Kidney tubule cell (primary cell): ENCODE data around the gene FIZ1.
A peak's percentile ranks its signal among the peaks of the same experiment; 100 is the strongest.
"Not testable (repeated sequence)": the region's sequence is repeated elsewhere in the genome, so short reads cannot be mapped to it uniquely, and the experiment has no call there.

Experiments
- DNase-seq: peaks from one replicate; pipeline ENCODE4 v3.0.0-alpha.2; 2018; ENCODE audit warnings: low spot score

FIZ1 gene

DNA sequence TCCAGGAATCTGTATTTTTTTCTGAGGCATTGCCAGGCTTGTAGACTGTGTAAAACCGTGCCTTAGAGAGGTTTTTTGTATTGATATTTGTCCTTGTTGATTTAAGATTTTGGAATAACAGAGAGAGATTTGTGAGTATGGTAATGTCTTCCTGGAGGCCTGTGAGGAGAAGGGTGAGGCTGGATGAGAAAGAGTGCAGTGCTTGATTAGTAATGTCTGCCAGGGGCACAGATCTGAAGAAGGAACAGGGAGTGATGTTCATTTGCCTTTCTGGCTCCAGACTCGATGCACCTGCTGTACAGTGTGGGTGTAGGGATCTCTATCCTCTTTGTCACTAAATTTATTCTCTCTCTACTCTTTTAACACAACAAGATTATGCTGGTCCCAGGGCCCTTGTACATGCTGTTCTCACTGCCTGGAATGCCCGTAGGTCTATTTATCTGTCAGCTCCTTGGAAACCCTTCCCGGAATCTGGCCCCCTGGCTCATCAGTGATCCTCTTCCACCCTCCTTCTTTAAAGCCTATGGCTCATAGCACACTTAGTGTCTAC, 4.2 kb downstream of the FIZ1 start:
- DNase-seq: no peak

- DNase-seq: no peak
Measured at GRCh38 chr19:55593096-55593772, 6.1 kb downstream of the FIZ1 start.

DNA sequence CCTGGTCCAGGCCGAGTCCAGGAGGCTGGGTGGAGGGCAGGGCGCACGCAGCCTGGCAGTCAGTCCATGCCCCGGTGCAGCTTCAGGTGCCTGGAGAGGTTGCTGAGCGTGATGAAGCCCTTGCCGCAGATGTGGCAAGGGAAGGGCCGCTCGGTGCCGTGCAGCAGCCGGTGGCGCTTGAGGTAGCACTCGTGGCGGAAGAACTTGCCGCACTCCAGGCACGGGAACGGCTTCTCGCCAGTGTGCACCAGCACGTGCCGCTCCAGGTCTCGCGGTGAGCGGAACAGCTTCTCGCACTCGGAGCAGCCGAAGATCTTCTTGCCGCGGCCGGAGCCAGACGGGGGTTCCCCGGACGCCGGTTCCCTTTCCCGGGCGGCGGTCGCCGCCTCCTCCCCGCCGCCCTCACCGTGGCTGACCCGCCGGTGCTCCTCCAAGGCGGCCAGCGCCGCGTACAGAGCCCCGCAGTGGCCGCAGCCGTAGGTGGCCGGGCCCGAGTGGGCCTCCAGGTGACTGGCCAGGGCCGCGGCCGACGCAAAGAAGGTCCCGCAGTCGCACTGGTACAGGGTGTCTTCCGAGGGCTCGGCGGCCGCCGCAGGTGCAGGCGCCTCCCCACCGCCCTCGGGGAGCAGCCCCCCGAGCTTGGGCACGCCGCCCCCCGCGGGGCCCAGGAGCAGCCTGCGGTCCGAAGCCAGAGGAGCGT, 6.8 kb downstream of the FIZ1 start:
- DNase-seq: no peak

GRCh38 chr19:55591555-55591954, 7.8 kb downstream of the FIZ1 start:
- DNase-seq: no peak

DNA sequence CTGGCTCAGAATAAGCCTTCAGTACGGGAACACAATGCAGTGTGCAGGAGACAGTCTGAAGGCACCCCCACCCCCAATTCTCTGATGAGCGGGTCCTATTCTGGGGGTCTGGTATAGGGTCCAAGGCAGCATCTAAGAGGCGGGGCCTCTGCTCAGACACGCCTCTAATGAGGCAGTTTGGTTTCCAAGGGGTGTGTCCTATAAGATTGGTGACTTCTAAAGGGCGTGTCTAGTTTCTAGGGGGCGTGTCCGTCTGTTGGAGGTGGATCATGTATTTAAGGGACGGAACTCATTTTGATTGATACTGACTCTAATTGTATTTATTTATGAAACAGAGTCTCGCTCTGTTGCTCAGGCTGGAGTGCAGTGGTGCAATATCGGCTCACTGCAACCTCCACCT, 8.7 kb downstream of the FIZ1 start:
- DNase-seq: peak; percentile 16

DNA sequence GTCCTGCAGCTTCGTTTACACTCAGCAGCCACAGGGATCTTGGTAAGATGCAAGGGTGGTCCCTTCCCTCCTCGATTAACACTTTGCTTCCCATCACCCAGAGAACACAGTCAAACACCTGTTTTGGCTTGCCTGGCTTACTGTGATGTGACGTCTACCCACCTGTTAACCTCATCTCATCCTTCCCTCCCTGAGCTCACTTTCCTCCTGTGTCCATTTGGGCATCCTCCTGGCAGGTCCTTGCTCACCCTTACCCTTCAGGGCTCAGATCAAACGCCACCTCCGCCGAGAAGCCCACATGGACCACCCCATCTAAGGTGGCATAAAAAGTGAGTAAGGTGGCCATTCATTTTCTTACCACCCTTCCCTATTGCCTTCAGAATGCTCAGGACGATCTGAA, 9.2 kb downstream of the FIZ1 start:
- no peak for DNase-seq

GRCh38 chr19:55588738-55589137, 10.6 kb downstream of the FIZ1 start:
- DNase-seq: no peak

DNA sequence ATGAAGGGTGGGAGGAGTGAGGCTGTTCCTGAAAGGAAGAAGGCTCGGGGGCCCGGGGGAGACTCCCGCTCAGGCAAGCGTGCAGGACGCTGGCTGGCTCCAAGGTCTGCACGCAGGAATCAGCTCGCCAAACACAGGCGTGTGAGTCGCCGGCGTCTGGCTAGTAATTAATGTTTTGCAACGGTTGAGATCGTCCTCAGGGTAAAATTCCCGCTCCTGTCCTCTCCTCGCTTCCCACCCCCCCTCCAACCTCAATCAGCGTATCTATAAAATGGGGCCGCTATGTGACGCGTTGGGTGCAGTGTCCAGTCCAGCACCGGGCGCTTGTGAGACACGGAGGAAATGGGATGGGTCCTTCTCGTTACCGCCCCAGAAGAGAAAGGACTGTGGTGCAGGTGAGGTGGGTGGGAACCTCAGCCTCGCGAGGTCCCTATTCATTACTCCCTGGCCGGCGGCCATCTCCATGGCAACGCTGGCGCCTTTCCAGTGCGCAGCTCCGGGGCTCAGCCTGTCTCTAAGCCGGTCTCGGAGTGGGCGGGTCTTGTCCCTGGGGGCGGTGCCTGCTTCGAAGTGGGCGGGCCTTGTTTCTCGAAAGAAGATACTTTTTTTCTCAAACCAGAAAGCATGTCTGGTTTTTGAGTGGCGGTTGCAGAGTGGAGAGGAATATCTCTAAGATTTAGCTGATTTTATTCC, 12.2 kb downstream of the FIZ1 start:
- peak; percentile 98 for DNase-seq

DNA sequence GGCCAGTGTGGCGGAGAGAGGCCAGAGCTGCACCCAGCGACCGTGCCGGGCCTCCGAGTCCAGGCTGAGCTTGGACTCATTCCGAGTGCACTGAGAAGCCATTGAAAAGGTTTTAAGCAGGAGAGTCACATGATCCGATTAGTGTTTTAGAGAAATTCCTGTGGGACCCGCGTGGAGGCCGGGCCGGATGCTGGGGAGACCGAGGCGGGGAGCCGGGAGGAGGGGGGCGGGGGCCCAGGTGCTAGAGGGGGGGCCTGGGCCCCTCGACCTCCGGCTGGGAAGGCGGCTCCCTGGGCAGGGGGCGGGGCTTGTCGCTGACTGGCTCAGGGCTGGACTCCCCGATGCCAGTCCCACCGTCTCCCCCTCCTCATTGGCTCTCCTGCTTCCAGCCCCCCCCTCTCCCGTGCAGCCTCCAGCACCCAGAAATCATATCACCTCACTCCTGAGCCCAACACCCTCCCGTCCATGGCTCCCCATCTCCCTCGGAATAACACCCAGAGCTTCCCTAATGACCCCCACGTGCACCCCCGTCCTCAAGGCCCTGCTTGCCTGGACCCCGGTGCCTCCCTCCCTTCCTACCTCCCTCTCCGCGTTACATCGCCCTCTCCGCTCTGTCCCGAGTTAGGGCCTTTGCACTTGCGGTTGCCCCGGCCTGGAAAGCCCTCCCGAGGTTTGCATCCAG, 13.5 kb downstream of the FIZ1 start:
- peak; percentile 83 for DNase-seq

DNA sequence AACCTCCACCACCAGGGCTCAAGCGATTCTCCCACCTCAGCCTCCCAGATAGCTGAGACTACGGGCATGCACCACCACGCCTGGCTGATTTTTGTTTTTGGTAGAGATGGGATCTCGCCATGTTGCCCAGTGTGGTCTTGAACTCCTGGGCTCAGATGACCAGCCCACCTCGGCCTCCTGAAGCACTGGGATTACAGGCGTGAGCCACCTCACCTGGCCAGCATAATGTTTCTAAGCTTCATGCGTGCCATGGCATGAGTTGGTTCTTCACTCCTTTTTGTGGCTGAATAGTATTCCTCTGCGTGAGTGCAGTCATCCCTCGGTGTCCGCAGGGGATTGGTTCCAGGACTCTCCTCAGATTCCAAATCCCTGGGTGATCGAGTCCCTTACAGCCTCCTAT, 14.4 kb downstream of the FIZ1 start:
- no peak for DNase-seq

GRCh38 chr19:55583897-55584296, 15.4 kb downstream of the FIZ1 start:
- not testable (repeated sequence) for DNase-seq

DNA sequence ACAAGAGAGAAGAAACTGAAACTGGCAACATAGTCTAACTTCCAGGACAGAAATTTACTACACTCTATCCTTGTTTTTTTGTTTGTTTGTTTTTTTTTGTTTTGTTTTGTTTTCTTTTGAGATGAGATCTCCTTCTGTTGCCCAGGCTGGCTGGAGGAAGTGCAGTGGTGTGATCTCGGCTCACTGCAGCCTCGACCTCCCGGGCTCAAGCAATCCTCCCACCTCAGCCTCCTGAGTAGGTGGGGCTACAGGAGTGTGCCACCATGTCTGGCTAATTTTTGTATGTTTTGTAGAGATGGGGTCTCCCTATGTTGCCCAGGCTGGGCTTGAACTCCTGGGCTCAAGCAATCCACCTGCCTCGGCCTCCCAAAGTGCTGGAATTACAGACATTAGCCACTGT, 17.0 kb downstream of the FIZ1 start:
- DNase-seq: not testable (repeated sequence)

DNA sequence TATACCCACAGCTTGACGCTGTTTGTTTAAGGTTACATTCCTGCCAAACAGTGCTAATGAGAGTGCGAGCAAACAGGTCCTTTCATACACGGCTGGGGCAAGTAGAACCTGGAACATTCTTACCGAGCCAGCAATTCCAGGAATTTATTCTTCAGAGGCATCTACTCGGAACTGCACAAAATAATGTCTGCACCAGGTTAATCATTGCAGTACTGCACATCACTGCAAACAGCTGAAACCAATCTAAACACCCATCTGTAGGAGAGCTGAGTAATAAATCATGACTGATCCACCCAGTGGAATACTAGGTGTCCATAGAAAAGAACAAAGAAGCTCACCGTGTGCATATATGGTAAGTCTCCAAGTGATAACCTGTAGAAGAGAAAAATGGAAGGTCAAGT, 17.5 kb downstream of the FIZ1 start:
- DNase-seq: peak; percentile 93

DNA sequence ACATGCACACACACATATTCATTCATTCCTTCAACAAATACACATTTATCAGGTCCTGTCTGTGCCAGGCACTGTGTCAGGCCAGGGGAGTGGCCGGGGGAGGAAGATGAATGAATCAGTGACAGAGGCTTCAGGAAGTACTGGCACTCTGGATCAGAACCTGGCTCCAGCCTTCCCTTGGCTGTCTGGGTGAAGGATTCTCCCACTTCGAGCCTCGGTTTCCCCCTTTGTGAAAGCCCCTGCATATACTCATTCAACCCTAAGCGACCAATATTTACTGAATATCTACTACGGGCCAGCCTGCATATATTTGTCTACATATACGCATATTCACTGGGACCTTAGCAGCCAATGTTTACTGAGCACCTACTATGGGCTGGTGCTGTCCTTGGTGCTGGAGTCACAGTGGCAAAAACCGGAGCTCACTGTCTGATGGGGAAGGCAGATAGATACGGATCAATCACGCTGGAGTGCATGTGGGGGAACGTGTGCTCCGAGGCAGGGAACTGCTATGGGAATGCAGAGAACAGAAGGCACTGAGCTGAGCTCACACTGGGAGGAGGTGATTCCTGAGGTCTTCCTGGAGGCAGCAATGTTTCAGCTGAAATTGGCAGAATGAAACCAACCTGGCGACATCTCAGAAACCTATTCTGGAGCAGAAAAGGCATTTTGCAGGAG, 18.0 kb downstream of the FIZ1 start:
- DNase-seq: no peak

DNA sequence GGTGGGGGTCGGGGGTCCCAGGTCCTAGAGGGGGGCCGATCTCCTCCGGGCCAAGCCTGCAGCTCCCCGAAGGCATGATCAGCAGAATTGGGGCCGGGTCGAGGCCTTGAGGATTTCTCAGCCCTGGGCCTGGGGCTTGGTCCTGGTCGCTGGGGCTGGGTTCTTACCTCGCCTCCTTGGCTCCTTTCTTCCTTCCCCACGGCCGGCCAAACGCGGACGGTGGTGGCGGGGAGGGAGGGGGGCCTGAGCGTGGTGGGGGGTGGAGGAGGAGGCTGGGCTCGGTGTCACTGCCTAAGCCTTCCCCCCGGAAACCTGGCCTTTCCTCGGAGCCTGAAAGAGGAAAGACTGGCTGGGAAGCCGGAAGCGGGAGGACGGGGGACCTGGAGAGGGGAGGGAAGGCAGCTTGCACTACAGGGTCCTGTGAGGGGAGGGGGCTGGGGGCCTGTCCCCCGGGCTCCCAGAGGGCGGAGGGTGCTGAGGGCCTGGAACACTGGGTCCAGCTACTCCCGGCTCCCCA, 18.6 kb downstream of the FIZ1 start, which contains the start of gene ZNF579:
Gene ZNF579, minus strand, starts transcription at position 221 of the 517 bp plus-strand sequence. CDS start 1,209 bp downstream, outside the sequence.
- DNase-seq: peak; percentile 90

GRCh38 chr19:55579766-55580621, 19.3 kb downstream of the FIZ1 start:
- peak; percentile 45 for DNase-seq

- no peak for DNase-seq
Measured at GRCh38 chr19:55578761-55579747, 20.3 kb downstream of the FIZ1 start.

GRCh38 chr19:55578031-55578760, 21.1 kb downstream of the FIZ1 start:
- no peak for DNase-seq
